HEK293T (cell line): ENCODE measurements around the gene CTSK.

ENCODE experiments used
- FOXK2 ChIP-seq: fragments of 450-650 bp; IDR thresholded peaks from 2 replicates; pipeline ENCODE4 v1.6.1; 2016; ENCODE audit warnings: mild to moderate bottlenecking
- FOXM1 ChIP-seq: fragments of 450-650 bp; IDR thresholded peaks from 2 replicates; pipeline ENCODE4 v1.6.1; 2017; ENCODE audit warnings: mild to moderate bottlenecking, borderline replicate concordance
- L3MBTL2 ChIP-seq: fragments of 450-650 bp; conservative IDR thresholded peaks from 2 replicates; pipeline ENCODE4 v1.6.1; 2016; ENCODE audit warnings: mild to moderate bottlenecking

DNA sequence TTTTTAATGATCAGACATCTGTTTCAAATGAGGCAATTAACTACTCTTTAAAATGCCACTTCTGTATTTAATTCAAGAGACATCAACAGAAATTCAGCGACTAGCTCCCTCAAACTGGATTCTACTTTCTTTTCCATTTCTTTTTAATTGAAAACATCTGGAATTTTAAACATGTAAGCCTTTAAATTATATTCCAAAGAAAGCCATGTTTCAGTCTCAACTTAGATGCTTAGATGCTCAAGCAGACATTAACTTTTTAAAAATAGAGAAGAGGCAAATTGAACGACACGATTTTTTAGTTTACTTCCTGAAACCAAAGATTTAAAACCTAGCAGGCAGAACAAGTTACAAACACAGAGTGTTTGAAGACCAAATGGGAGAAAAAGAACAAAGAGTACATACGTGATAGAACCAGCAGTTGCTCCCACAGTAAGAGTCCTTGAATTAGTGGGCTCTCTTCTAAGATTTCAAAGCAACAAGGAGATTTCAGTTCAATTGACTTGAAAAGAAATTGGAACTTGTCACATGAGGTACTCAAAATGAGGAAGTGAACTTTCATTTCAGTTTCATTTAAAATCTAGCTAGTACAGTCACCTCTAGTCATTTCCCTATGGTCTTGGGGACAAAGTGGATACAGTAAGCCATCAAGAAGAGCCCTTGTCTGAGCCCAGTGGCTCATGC, 42.6 kb downstream of the CTSK start, which contains the start of gene CTSS:
- TF ChIP-seq FOXK2 (no peak), L3MBTL2 (no peak), FOXM1 (no peak)
